ENCODE data around the gene ACAD11.

Gene ACAD11

DNA sequence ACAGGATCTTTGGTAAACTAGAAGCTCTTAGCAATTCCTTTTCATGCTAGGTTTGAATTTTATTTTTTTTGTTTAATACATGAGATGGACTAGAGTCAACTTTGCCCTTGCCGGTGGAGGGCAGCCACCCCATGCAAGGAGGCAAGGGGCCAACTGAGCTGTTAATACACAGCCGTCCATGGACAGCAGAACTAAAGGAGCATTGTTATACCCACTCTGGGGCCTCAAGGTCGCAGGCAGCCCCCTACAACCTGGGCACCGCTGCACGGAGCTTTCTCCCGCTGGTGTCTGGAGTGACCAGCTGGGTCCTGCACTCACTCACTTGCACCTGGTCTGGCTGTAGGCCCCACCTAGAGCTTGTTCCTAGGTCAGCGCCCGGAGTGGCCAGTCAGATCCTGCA lies 110.4 kb downstream of the ACAD11 start:
- TF ChIP-seq, protein P1, sequence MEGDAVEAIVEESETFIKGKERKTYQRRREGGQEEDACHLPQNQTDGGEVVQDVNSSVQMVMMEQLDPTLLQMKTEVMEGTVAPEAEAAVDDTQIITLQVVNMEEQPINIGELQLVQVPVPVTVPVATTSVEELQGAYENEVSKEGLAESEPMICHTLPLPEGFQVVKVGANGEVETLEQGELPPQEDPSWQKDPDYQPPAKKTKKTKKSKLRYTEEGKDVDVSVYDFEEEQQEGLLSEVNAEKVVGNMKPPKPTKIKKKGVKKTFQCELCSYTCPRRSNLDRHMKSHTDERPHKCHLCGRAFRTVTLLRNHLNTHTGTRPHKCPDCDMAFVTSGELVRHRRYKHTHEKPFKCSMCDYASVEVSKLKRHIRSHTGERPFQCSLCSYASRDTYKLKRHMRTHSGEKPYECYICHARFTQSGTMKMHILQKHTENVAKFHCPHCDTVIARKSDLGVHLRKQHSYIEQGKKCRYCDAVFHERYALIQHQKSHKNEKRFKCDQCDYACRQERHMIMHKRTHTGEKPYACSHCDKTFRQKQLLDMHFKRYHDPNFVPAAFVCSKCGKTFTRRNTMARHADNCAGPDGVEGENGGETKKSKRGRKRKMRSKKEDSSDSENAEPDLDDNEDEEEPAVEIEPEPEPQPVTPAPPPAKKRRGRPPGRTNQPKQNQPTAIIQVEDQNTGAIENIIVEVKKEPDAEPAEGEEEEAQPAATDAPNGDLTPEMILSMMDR (IDR thresholded peaks at IDR 0.05; ENCODE audit: insufficient read depth, low read depth, low read length, missing control alignments) = no peak
- no peak for DNase-seq (ENCODE audit: low read depth)
- H3K4me3 ChIP-seq (ENCODE audit: low read depth, low read length) = no peak overlapping the region

GRCh38 chr3:132545471-132545870 lies 114.1 kb downstream of the ACAD11 start:
- no peak for DNase-seq (ENCODE audit: low read depth)
- H3K4me3 ChIP-seq (ENCODE audit: low read depth, low read length) = no peak overlapping the region
- TF ChIP-seq, protein P1 (IDR thresholded peaks at IDR 0.05; ENCODE audit: insufficient read depth, low read depth, low read length, missing control alignments) = no peak

DNA sequence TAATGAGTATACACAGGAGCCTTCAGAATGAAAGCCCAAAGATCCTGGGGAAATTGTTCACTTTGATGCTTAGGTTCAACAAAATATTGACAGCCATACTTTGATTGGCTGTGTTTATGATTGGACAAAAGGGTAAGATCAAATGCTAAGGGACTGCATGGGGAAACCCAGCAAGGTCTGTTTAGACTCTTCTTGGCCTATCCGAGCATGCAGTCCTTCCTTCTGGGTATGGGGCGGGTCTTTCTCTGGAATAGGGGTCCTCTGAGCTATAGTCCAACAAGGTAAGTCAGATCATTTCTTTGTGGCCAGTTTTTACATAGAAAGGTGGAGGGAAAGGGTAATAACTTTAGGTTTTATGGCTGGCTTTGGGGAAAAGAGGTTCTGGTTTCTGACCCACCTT lies 115.5 kb downstream of the ACAD11 start:
- H3K4me3 ChIP-seq (ENCODE audit: low read depth, low read length) = no peak overlapping the region
- TF ChIP-seq, protein P1 (IDR thresholded peaks at IDR 0.05; ENCODE audit: insufficient read depth, low read depth, low read length, missing control alignments) = no peak
- DNase-seq (ENCODE audit: low read depth) = no peak

DNA sequence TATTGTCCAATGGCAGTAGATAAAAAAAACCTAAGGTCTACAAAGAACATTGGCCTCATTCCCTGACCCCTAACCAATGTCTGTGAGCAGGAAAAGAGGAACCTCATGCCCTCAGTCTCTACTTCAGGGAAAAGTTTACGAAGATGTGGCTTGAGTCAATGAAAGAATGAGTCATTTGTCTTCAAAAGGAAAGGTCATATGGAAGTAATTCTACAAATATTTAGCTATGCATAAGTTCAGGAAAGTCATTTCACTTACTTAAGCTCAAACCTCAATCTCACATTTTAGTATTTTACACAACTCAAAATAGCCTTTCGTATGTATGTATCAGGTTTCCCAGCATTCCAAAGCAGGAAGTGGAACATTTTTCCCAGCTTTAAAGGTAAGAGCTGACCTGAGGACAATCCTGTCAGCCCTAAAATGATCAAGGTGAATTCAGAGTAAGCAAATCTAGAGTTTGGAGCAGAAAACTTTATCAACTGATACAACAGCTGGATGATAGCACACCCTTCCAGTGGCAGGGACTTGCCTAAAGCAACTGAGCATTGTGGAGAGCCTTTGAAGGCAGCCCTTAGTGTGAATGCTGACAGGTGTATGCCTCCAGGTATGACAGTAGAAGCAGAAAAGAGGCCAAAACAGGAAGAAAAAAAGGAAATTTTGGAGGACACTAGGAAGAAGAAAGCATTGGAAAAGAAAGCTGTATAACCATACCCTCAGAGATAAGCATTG lies 116.4 kb downstream of the ACAD11 start:
- TF ChIP-seq, protein P1 (IDR thresholded peaks at IDR 0.05; ENCODE audit: insufficient read depth, low read depth, low read length, missing control alignments) = no peak
- no peak overlapping the region for H3K4me3 ChIP-seq (ENCODE audit: low read depth, low read length)
- no peak for DNase-seq (ENCODE audit: low read depth)

- H3K4me3 ChIP-seq (ENCODE audit: low read depth, low read length) = no peak overlapping the region
- TF ChIP-seq, protein P1 (IDR thresholded peaks at IDR 0.05; ENCODE audit: insufficient read depth, low read depth, low read length, missing control alignments) = no peak
- DNase-seq (ENCODE audit: low read depth) = no peak
Measured at GRCh38 chr3:132542577-132542976, 117.0 kb downstream of the ACAD11 start.

DNA sequence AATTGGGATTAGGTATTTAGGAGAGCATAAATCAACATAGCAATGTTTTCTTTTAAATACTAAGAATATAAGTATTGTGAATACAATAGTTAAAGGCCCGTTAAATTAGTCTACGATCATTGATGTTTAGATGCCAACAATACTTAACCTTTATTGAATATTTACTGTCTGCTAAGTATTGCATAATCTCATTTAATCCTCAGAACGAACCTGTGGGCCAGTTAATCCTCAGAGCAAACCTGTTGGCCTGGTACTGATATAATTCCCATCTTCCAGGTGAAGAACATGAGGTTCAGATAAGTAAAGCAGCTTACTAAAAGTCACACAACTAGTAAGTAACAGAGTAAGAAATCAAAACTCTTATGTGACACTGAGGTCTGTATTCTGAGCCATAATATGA lies 119.9 kb downstream of the ACAD11 start:
- H3K4me3 ChIP-seq (ENCODE audit: low read depth, low read length) = no peak overlapping the region
- TF ChIP-seq, protein P1 (IDR thresholded peaks at IDR 0.05; ENCODE audit: insufficient read depth, low read depth, low read length, missing control alignments) = no peak
- no peak for DNase-seq (ENCODE audit: low read depth)

DNA sequence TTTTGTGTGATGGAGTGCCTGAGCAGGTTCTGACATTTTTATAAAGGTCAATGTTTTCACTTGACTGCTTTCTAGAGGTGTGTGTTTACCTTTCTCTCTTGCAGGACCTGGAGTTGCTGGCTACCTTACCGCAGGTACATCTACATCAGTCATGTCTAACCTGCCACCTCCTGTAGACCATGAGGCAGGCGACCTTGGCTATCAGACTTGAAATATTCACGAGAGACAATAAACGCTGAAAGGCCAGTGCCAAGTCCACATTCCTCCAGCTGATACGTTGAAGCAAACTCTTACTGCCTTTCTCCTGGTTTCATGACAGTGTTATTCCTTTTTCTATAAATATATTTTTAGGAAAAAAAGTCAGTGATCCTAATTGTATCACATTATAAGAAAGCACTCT lies 121.5 kb downstream of the ACAD11 start:
- TF ChIP-seq, protein P1 (IDR thresholded peaks at IDR 0.05; ENCODE audit: insufficient read depth, low read depth, low read length, missing control alignments) = no peak

More for the DNA sequence above, 121.5 kb downstream of the ACAD11 start:
- DNase-seq (ENCODE audit: low read depth) = no peak
- no peak overlapping the region for H3K4me3 ChIP-seq (ENCODE audit: low read depth, low read length)
